A549 (cell line): ENCODE data around the gene TUBA1C. TPM values are rescaled to one million over a fixed set of nuclear protein-coding genes. Genes with fewer than 3 reads are reported as not detected.
"Not testable (repeated sequence)": the region's sequence is repeated elsewhere in the genome, so short reads cannot be mapped to it uniquely, and the experiment has no call there.

Experiments
- ATAC-seq, 2 experiments: fragments of 200-7000 bp in 1 of 2; fragments of >200 bp in 1 of 2; cut with Nextera tagmentation in 1 of 2; cut with Tn5 transposase in 1 of 2; 3 replicates each; pipeline versions ENCODE4 v1.8.0 to v1.9.1; 2018 to 2020; ENCODE audit warnings: mild to moderate bottlenecking in 1 of 2, moderate library complexity in 1 of 2
- CTCF ChIA-PET: fragments of 300-600 bp; sonication (Branson Sonifier 250); formaldehyde crosslinking; extraction: SDS; loops from one replicate; lab custom pipeline; 2021; ENCODE audit warnings: antibody characterized with exemption, inconsistent platforms; lab: Yijun Ruan, JAX
- POLR2A ChIA-PET: fragments of 350-600 bp; formaldehyde crosslinking; extraction: SDS; loops from one replicate; lab custom pipeline; 2021; ENCODE audit warnings: antibody characterized with exemption, inconsistent platforms; lab: Yijun Ruan, JAX
- DNase-seq, 2 experiments: peaks; one replicate each; pipeline versions ENCODE4 v3.0.0 to v3.0.0-alpha.2; 2011 to 2016; ENCODE audit warnings: low read depth in 1 of 2, low spot score in 1 of 2
- FAIRE-seq: peaks from 2 replicates; lab custom pipeline; 2011; peaks lifted over from hg19 to GRCh38; lab: Jason Lieb, UNC
- H3K27ac ChIP-seq, 2 experiments: fragments of >200 bp; sonication (Bioruptor Twin); formaldehyde crosslinking; 3 replicates each; pipeline ENCODE4 v1.5.1; 2016 to 2017
- H3K4me1 ChIP-seq: fragments of >200 bp; sonication (Bioruptor Twin); formaldehyde crosslinking; 3 replicates; pipeline ENCODE4 v1.6.1; 2016
- H3K4me2 ChIP-seq: fragments of >200 bp; sonication (Bioruptor Twin); formaldehyde crosslinking; 3 replicates; pipeline ENCODE4 v1.6.1; 2016
- H3K4me3 ChIP-seq: fragments of >200 bp; sonication (Bioruptor Twin); formaldehyde crosslinking; 3 replicates; pipeline ENCODE4 v1.5.1; 2016
- H3K9me3 ChIP-seq: fragments of >200 bp; sonication (Bioruptor Twin); formaldehyde crosslinking; 3 replicates; pipeline ENCODE4 v1.6.1; 2016
- ATOH8 ChIP-seq: fragments of 250-450 bp; sonication (Bioruptor Pico); IDR thresholded peaks from 2 replicates; pipeline ENCODE4 v1.5.0; 2020; ENCODE audit warnings: low read depth, mild to moderate bottlenecking, moderate library complexity
- BCL3 ChIP-seq: fragments of >200 bp; sonication (Bioruptor Twin); formaldehyde crosslinking; IDR thresholded peaks from 3 replicates; pipeline ENCODE4 v1.6.1; 2016
- CHD2 ChIP-seq: fragments of 150-350 bp; IDR thresholded peaks from 2 replicates; pipeline ENCODE4 v1.6.1; 2014; ENCODE audit warnings: low read length; ENCODE audit not compliant: partially characterized antibody
- EP300 ChIP-seq, 2 experiments: fragments of >200 bp; sonication (Bioruptor Twin); formaldehyde crosslinking; IDR thresholded peaks; 2 replicates in 1 of 2; 3 replicates in 1 of 2; pipeline ENCODE4 v1.6.1; 2016 to 2017
- FOSB ChIP-seq: fragments of 250-450 bp; sonication (Bioruptor Pico); IDR thresholded peaks from 2 replicates; pipeline ENCODE4 v1.5.0; 2020; ENCODE audit warnings: mild to moderate bottlenecking, moderate library complexity
- FOSL2 ChIP-seq, 2 experiments: fragments of 450-650 bp in 1 of 2; fragments of >200 bp in 1 of 2; sonication (Bioruptor Twin) in 1 of 2; formaldehyde crosslinking; IDR thresholded peaks; 2 replicates each; pipeline versions ENCODE4 v1.5.0 to v1.6.1; 2016 to 2020; ENCODE audit warnings: mild to moderate bottlenecking in 1 of 2, moderate library complexity in 1 of 2
- FOXS1 ChIP-seq: fragments of 250-450 bp; sonication (Bioruptor Pico); IDR thresholded peaks from 2 replicates; pipeline ENCODE4 v1.5.0; 2020; ENCODE audit warnings: mild to moderate bottlenecking, moderate library complexity
- HMGXB4 ChIP-seq: fragments of 250-450 bp; sonication (Bioruptor Pico); IDR thresholded peaks from 2 replicates; pipeline ENCODE4 v1.5.0; 2021; ENCODE audit warnings: mild to moderate bottlenecking, moderate library complexity, borderline replicate concordance
- HOXA7 ChIP-seq: fragments of 250-450 bp; sonication (Bioruptor Pico); IDR thresholded peaks from 2 replicates; pipeline ENCODE4 v1.5.0; 2020; ENCODE audit warnings: mild to moderate bottlenecking, moderate library complexity
- MAX ChIP-seq: IDR thresholded peaks from 2 replicates; pipeline ENCODE4 v1.6.1; 2012
- NPAS2 ChIP-seq: fragments of 250-450 bp; sonication (Bioruptor Pico); IDR thresholded peaks from 2 replicates; pipeline ENCODE4 v1.8.0; 2022; ENCODE audit warnings: mild to moderate bottlenecking, moderate library complexity, borderline replicate concordance
- NR3C1 ChIP-seq: fragments of >200 bp; sonication (Bioruptor Twin); formaldehyde crosslinking; IDR thresholded peaks from 3 replicates; pipeline ENCODE4 v1.6.1; 2017
- POLR2AphosphoS2 ChIP-seq: conservative IDR thresholded peaks from 2 replicates; pipeline ENCODE4 v1.6.1; 2012; ENCODE audit warnings: low read length, improper control_type of control experiment, inconsistent platforms
- RAD21 ChIP-seq, 2 experiments: fragments of >200 bp in 1 of 2; sonication (Bioruptor Twin) in 1 of 2; formaldehyde crosslinking in 1 of 2; IDR thresholded peaks in 1 of 2; conservative IDR thresholded peaks in 1 of 2; 2 replicates in 1 of 2; 3 replicates in 1 of 2; pipeline ENCODE4 v1.6.1; 2012 to 2018; ENCODE audit warnings: inconsistent platforms in 1 of 2
- RARB ChIP-seq: fragments of 250-450 bp; sonication (Bioruptor Pico); IDR thresholded peaks from 2 replicates; pipeline ENCODE4 v1.8.0; 2021; ENCODE audit warnings: mild to moderate bottlenecking, moderate library complexity
- RNF2 ChIP-seq: fragments of 200-600 bp; sonication (generic); IDR thresholded peaks from 2 replicates; pipeline ENCODE4 v1.6.1; 2016; ENCODE audit warnings: low read depth, mild to moderate bottlenecking, antibody characterized with exemption, moderate library complexity, borderline replicate concordance
- SREBF2 ChIP-seq: fragments of 450-650 bp; IDR thresholded peaks from 2 replicates; pipeline ENCODE4 v1.6.1; 2014; ENCODE audit warnings: mild to moderate bottlenecking, moderate library complexity
- TFCP2L1 ChIP-seq: fragments of 250-450 bp; sonication (Bioruptor Pico); IDR thresholded peaks from 2 replicates; pipeline ENCODE4 v1.5.0; 2021; ENCODE audit warnings: mild to moderate bottlenecking
- TP53 ChIP-seq: fragments of 250-450 bp; sonication (Bioruptor Pico); IDR thresholded peaks from 2 replicates; pipeline ENCODE4 v1.5.0; 2021; ENCODE audit warnings: mild to moderate bottlenecking, moderate library complexity
- ZNF302 ChIP-seq: fragments of 250-450 bp; sonication (Bioruptor Pico); IDR thresholded peaks from 2 replicates; pipeline ENCODE4 v1.9.0; 2021; ENCODE audit warnings: inconsistent platforms, mild to moderate bottlenecking, moderate library complexity
- ZSCAN20 ChIP-seq: fragments of 250-450 bp; sonication (Bioruptor Pico); IDR thresholded peaks from 2 replicates; pipeline ENCODE4 v1.8.0; 2022; ENCODE audit warnings: mild to moderate bottlenecking, moderate library complexity
- WGBS: methylation state at CpG from one replicate; pipeline ENCODE4 v1.1.6; 2017; ENCODE audit errors: missing lambda C conversion rate; 5-methylcytosine and 5-hydroxymethylcytosine counted together
- polyA plus RNA-seq, 4 experiments: library from polyadenylated mRNA; depleted of rRNA in 3 of 4; stranded (reverse); fragments of >200 nt; fragmentation: RNase III in 1 of 4; extraction: RNeasy Plus Mini Kit Qiagen cat#74134 plus additional on column Dnase treatment in 1 of 4; gene quantifications; 2 replicates in 3 of 4; 3 replicates in 1 of 4; pipeline ENCODE4 v1.2.3, GENCODE V29; 2011 to 2017

The TUBA1C gene
- polyA plus RNA-seq, 2 of the 4 experiments (the other 2 are of a cell fraction), result 1,183 to 1,656 TPM

- CTCF ChIA-PET, result interaction anchor here (1.9 to 15.0 kb wide), 2 partner anchors 8 to 22 kb away, joined by 5 to 164 read pairs; partner anchors contain the start of gene PRPH
- H3K9me3 ChIP-seq; ATAC-seq; DNase-seq; FAIRE-seq; TF ChIP-seq FOSL2 (IDR thresholded peaks at IDR 0.05): not testable (repeated sequence)
- H3K27ac ChIP-seq, result peak overlapping the region in 1 of 2 experiments; percentile 100; a peak in 3 of 6 replicates
- TF ChIP-seq TP53 (CRISPR knock-in tag) (peak; percentile 50; the same call in 1 of the 2 replicates), FOSL2 (CRISPR knock-in tag; IDR thresholded peaks at IDR 0.05) (peak; percentile 50)
- POLR2A ChIA-PET, result interaction anchor here (0.6 to 1.4 kb wide), 6 partner anchors 28 to 473 kb away, joined by 3 to 5 read pairs (median 3); partner anchors contain the start of genes TROAP and TUBA1B
- H3K4me2 ChIP-seq, result peak overlapping the region; percentile 94
- WGBS, result 45% methylated on average over 6 of the region's 6 CpGs
- H3K4me1 ChIP-seq, result peaks cover 44% of the 10 kb centered on the region
- H3K4me3 ChIP-seq, result peak overlapping the region; percentile 23
Measured at GRCh38 chr12:49269191-49269590, 4.3 kb downstream of the TUBA1C start.

- WGBS, result 89% methylated on average over 16 of the region's 16 CpGs
- ATAC-seq, result no peak
- H3K9me3 ChIP-seq, result no peaks in the 10 kb centered on the region
- DNase-seq, result no peak
- CTCF ChIA-PET, result interaction anchor here (0.6 to 1.9 kb wide), 7 partner anchors 9 to 74 kb away, joined by 3 to 5 read pairs (median 3); no protein-coding TSS in a partner anchor
- POLR2A ChIA-PET, result interaction anchor here (0.6 to 0.7 kb wide), 2 partner anchors 38 to 446 kb away, joined by 3 to 9 read pairs; no protein-coding TSS in a partner anchor
- TF ChIP-seq TFCP2L1 (CRISPR knock-in tag) (0 out of 2 replicates have a peak, but pooled peaks have one; percentile 33), RNF2 (no peak), RAD21 (conservative IDR thresholded peaks at IDR 0.05 in 1 of 2, IDR thresholded peaks at IDR 0.05 in 1 of 2) (no peak), NR3C1 (no peak), BCL3 (0 out of 3 replicates have a peak, but pooled peaks have one; percentile 1), ZSCAN20 (no peak), MAX (0 out of 2 replicates have a peak, but pooled peaks have one; percentile 12)
- TF ChIP-seq, all 56 proteins: peak for 3
- peaks cover 30% of the 10 kb centered on the region for H3K4me1 ChIP-seq
- no peak for FAIRE-seq
- H3K27ac ChIP-seq, result no peak overlapping the region
- H3K4me3 ChIP-seq, result no peak overlapping the region
- H3K4me2 ChIP-seq, result no peak overlapping the region
Measured at GRCh38 chr12:49272790-49273725, 8.2 kb downstream of the TUBA1C start.

GRCh38 chr12:49273726-49274395 is 9.0 kb downstream of the TUBA1C start:
- ChIA-PET CTCF (interaction anchor here (0.6 to 4.9 kb wide), 10 partner anchors 10 to 74 kb away, joined by 3 to 41 read pairs (median 3); no protein-coding TSS in a partner anchor), POLR2A (interaction anchor here (0.6 to 0.7 kb wide), 3 partner anchors 14 to 446 kb away, joined by 3 to 9 read pairs (median 9); no protein-coding TSS in a partner anchor)
- no peak overlapping the region for H3K4me2 ChIP-seq
- H3K4me3 ChIP-seq, result no peak overlapping the region
- ATAC-seq (peak in 1 of 2 experiments; percentile 6; a peak in 3 of 6 replicates), DNase-seq (no peak), FAIRE-seq (no peak)
- WGBS, result 83% methylated on average over 6 of the region's 6 CpGs
- H3K4me1 ChIP-seq, result peaks cover 22% of the 10 kb centered on the region
- no peaks in the 10 kb centered on the region for H3K9me3 ChIP-seq
- no peak overlapping the region for H3K27ac ChIP-seq
- peak; percentile 94 for TF ChIP-seq HOXA7 (CRISPR knock-in tag)
- peak; percentile 7; the same call in 1 of the 2 replicates for TF ChIP-seq ATOH8
- TF ChIP-seq CHD2, result peak; percentile 41
- no peak for TF ChIP-seq EP300 (IDR thresholded peaks at IDR 0.05)
- no peak for TF ChIP-seq HMGXB4 (CRISPR knock-in tag)
- TF ChIP-seq FOXS1 (CRISPR knock-in tag), result no peak
- TF ChIP-seq TFCP2L1 (CRISPR knock-in tag), result peak; percentile 51
- TF ChIP-seq TP53 (CRISPR knock-in tag), result peak; percentile 91
- no peak for TF ChIP-seq SREBF2
- no peak for TF ChIP-seq BCL3
- TF ChIP-seq FOSB, result peak; percentile 96
- TF ChIP-seq POLR2AphosphoS2, result peak; percentile 97
- TF ChIP-seq NPAS2, result no peak
- peak; percentile 75 for TF ChIP-seq RARB
- no peak for TF ChIP-seq FOSL2 (IDR thresholded peaks at IDR 0.05)
- 0 out of 2 replicates have a peak, but pooled peaks have one; percentile 15 for TF ChIP-seq FOSL2 (CRISPR knock-in tag; IDR thresholded peaks at IDR 0.05)
- no peak for TF ChIP-seq ZNF302
